Measurements from ENCODE around the gene OSBPL10.
"Not testable (repeated sequence)": the region's sequence is repeated elsewhere in the genome, so short reads cannot be mapped to it uniquely, and the experiment has no call there.

Gene OSBPL10

DNA sequence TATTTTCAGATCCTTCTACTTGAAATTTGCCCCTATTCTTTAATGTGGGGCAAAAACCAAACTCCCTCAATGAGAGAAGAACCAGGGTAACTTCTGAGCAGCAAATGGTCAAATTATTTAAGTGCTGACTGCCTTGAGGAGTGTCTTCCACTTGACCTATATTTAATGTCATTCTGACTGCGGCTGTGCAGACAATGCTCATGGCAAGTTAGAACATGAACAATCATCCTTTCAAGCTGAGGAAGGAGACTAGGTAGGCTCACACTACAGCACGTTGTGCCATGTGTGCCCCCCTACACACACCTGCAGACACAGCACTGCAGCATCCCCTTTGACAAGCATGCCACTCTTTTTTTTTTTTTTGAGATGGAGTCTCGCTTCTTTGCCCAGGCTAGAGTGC lies 98.2 kb downstream of the OSBPL10 start:
- no peak for DNase-seq

DNA sequence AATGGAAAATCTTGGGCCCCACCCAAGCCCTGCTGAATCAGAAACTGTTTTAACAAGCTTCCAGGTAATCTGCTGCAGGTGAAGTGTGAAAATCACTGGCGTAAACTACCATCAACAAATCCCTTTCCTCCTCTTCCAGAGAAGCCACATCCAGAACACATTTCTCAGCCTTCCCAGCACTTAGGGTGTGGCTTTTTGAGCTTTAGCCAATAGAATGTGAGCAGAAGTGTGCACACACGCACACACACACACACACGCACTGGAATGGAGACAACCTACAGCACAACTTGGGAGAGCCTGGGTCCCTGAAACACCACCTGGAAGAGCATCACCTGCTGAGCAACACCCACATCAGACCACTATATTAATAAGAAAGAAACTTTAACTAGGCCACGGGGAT lies 98.6 kb downstream of the OSBPL10 start:
- no peak for DNase-seq

DNA sequence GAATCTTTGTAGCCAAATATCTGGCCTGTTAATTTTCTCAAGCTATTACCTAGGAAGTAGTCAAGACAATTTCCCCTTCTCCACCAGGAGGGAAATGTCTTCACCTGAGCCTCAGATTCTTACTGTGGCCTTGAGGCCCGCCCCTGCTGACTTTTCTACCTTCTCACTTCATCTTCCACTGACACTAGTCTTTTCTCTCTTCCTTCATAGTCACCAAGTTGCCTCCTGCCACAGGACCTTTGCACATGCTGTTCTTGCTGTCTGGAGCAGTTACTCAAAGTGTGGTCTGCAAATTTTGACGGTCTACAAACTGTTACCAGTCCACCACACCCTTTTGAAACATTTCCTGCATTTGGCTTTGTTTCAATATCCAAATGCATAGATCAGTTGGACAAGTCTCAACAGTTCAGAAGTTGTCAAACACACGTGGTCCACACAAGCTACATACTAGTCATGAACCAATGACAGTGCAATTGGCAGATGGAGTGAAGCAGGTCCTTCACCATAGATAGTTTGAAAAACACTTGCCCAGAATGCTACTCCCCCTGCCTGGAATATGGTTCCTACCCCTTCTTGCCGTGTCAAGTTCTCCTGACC lies 100.5 kb downstream of the OSBPL10 start:
- DNase-seq: no peak

DNA sequence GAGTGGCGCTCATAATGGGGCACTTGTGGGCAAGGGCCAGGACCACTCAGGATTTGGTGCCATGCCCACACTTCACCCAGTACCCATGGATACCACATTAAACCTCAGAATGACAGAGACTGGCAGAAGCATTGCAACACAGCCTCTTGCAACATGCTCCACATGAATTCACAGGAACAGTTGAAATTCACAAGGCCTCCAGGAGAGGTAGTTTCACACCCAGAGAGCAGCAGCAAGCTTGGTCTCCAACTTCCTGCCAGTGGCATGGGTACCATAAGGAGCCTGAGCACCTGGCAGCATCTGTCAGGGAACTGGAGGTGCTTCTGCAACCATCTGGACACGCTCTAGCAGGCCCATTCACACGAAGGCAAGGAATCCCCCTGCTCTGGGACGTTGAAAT lies 101.0 kb downstream of the OSBPL10 start:
- no peak for DNase-seq

DNA sequence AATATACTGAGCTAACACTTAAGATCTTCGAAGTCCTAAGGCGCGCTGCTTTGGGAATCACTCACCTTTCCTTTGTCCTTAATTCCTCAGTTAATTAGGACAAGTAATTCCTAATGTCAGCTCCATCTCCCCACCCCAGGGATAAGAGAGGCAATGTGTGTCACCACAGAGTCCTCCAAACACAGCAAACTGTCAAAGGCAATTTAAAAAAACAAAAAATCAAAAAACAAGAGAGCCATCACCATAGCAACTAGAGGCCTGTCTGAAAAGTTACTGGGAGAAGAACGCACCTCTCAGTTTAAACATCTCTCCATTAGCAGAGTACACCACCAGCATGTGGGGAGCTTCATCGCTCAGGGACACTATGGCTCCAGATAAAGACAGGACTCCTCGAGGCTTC lies 101.7 kb downstream of the OSBPL10 start:
- no peak for DNase-seq

DNA sequence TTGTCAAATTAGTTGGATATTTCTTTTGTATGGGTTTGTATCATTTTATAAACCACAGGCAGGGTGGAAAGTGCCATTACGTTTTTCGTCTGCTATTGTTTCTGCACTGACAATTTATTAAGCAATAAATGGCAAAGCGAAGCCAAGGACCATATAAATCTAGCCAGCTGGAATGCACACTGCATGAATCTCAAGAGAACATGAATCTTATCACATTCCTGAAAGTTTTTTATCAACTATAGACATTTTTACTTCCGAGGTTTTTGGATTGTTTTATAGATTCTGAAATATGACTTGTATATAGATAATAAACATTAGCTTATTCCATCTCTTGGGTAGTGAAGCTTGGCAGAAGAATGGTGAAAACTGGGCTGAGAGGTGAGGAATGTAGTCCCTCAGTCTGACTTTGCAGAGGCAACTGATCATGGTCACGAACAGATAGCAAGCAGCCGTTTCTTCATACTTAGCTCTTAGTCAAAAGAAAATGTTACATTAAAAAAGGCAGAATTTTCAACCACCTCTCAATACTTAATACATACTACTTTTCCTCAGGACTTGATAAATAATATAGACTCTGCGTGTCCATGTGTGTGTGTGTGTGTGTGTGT lies 102.7 kb downstream of the OSBPL10 start:
- no peak for DNase-seq

DNA sequence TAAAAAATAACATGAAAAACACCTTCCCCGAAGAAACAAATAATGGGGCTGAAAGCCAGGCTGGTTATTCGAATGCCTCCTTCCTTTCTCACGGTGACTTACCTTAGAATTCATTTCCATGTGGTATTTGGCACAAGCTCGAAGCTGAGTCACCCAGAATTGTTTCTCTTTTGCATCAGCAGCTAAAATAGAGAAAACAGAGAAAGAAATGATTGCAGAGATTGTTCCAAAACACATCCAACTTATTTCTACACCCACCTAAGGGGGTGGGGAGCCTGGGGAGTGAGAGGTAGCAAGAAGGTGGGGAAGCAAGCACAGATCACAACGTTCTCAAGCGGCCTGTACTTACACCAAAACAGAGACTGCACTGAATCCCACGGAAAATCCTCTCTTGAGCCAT lies 104.7 kb downstream of the OSBPL10 start:
- DNase-seq: no peak

DNA sequence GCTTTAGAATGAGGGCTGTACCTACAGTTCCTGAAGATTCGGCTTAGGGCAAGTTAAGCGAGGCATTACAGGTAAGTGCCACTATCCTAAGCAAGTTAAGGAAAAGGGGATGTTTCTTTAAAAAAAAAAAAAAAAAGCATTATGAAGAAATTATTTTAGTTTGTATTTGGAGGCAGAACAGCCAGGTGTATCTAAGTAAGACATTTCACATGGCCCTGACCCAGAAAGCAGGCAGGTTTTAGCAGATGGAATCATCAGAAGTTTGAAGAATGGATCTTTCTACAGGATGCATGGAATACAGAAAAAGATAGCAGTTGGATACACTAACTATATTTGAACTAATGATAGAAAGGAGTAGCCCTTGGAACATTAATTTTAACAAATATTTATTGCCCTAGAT lies 105.6 kb downstream of the OSBPL10 start:
- DNase-seq: no peak

DNA sequence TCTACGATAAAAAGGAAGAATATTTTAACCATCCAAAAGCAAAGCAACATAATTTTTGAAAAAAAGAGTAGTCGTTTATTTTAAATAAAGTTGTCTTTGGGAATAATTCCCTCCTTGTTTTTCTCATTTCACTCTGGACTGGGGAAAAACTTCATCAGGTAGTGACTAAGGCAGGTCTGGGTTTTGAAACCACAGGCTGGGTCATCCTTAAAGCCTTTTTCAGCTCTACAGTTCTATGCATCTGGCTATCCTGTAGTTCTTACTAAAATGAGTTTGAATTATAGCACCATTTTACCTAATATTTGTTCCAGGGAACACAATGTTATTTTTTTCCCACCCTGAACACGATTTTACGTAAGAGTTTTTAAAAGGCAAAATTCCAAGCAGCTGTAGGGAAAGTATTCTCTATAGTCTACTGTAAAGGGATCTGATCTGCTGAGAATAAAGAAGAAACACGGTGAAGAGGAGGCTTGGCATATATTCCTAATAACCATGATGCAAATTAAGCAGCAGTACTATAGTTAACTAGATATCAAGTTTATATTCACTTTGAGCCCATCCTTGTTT lies 107.7 kb downstream of the OSBPL10 start:
- no peak for DNase-seq

DNA sequence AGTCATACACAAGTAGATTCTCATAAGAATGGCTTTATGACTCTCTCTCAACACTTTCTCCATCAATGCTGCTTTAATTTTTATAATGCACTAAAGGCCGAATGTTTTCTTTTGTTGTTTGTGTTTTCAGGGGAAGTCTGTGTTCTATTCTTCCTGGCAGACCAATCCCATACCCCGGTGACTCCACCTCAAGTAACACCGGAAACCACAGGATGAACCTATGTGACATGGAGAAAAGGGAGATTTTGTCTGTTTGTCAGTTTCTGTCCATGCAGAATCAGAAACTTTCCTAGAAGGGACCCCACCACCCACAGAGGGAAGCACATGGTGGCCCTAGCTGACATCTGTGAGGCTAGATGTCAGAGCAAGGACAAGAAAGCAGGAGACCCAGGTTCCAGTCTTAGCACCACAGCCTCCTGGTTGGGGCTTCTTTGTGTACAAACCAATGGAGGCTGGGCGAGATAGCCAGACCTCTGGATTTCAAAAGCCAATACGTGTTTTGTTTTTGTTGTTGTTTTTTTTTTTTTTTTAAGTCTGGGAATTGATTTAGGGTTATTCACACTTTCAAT lies 109.0 kb downstream of the OSBPL10 start:
- no peak for DNase-seq

DNA sequence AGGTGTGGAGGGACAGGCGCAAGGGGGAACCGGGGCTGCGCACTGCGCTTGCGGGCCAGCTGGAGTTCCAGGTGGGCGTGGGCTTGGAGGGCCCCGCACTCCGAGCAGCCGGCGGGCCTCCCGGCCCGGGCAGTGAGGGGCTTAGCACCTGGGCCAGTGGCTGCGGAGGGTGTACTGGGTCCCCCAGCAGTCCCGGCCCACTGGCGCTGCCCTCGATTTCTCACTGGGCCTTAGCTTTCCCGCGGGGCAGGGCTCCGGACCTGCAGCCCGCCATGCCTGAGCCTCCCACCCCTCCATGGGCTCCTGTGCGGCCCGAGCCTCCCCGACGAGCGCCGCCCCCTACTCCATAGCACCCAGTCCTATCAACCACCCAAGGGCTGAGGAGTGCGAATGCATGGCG lies 111.0 kb downstream of the OSBPL10 start:
- not testable (repeated sequence) for DNase-seq

DNA sequence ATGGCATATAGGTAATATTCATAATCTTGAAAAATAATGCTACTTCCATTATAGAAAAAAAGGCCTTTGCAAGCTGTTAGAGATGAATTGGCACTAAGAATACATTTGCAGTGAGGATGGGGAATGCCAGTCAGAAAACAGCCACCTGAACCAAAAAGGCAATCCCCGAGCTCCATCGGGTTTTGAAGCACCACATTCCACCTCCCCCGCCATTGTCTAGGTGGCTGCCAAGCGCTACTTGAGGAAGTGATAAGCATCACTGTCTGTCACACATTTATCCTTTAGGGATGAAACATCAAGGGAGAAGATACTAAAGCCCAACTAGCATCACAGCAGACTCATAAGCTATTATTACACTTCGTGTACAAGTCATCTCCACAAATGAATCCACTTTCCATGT lies 112.8 kb downstream of the OSBPL10 start:
- no peak for DNase-seq

DNA sequence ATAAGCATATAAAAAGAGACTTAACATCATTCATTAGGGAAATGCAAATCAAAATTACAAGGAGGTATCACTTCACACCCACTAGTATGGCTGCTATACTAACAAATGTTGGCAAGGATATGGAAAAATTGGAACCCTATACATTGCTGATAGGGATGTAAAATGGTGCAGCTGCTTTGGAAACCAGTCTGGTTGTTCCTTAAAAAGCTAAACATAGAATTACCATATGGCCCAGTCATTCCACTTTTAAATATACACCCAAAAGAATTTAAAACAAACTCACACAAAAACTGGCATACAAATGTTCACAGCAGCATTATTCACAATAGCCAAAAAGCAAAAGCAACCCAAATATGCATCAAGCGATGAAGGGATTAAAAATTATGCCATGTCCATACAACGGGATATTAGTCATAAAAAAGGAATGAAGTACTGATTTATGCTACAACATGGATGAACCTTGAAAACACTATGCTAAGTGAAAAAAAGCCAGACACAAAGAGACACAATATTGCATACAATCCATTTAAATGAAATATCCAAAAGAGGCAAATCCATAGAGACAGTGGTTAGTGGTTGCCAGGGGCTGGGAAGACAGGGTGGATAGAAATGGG lies 118.3 kb downstream of the OSBPL10 start:
- no peak for DNase-seq

DNA sequence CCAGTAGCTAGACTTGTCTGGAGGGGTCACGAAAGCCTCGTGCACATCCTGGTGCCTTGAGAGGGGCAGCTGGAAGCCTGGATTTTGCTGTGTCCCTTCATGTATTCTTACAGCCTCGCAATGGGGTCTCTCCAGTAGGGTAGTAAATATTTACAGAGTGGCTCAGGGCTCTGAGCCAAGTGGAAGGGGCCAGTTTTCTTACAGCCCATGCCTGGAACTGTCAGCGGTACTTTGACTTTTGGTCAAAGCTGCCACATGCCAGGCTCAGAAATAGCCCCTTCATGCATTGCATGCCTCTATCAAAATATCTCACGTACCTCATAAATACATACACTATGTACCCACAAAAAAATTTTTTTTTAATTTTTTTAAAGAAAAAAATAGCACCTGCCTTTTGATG lies 119.2 kb downstream of the OSBPL10 start:
- no peak for DNase-seq

DNA sequence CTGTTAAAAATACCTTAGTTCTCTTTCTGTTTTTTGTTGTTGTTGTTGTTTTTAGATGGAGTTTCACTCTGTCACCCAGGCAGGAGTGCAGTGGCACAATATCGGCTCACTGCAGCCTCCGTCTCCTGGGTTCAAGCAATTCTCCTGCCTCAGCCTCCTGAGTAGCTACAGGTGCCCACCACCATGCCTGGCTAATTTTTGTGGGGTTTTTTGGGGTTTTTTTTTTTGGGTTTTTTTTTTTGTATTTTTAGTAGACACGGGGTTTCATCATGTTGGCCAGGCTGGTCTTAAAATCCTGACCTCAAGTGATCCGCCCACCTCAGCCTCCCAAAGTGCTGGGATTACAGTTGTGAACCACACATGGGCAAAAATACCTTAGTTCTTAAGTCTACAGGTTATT lies 120.4 kb downstream of the OSBPL10 start:
- DNase-seq: not testable (repeated sequence)

DNA sequence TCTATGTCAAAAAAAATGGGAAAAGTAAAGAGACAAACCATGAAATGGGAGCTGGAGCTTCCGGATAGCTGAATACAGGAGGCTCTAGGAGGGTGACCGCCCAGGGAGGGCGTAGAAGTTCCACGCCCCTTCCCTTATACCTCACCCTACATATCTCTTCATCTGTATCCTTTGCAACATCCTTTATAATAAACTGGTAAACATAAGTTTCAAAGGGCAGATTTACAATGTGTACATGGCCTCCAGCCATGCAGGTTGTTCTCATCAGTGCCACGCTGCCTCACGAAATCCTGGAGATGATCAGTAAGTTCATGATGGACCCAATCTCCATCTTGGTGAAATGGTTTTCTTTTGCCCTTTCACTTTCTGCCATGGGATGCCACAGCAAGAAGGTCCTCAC lies 121.8 kb downstream of the OSBPL10 start:
- DNase-seq: no peak

DNA sequence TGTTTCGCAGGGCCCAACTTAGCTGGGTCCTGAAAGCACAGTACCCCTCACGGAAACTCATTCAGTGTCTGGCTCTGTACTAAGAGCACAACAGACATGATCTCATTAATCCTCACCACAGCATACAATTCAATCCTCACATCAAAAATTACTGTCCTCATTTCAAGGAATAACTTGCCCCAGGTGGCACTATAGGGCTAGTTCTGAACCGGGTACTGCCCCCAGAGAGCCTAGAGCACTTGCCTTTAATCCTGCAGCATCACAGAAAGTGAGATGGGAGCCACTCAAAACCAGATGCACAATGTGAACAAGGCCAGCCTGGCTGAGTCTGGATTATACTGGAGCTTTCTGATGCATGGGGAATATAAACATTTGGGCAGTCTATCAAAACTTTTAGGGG lies 122.6 kb downstream of the OSBPL10 start:
- no peak for DNase-seq

DNA sequence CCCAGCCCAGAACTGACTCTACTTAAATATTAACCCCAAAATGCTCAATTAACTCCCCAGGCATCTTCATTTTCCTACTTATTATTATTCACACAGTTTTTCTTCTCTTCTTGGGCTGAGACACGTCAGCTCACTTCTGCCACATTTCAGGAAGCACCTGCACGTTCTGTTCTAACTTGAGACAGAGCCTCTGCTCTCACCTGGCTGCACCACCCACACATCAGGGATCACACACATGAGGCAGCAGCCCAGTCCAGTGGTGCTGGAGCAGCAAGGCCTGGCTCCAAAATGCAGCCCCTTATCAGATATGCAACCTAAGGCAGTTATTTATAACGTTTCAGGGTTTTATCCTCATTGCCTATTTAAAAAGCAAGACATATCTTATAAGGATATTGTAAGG lies 127.5 kb downstream of the OSBPL10 start:
- no peak for DNase-seq

DNA sequence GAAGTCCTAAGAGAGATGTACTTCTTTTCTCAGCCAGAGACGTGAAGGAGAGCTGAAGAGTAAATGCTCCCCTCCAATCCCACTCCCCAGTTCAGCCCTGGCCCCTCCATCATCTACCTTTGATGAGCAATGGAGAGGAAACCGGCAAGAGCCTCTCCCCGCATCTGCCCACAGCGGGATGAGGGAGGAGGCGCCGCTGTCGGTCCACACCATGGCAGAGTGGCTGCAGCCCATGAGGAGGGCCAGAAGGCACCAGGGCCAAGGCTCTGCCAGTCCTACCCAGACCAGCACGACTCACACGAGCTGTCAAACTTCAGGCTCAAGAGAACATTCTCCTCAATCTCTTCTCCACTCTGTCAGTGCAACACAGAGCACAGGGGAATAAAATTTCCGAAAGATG lies 129.8 kb downstream of the OSBPL10 start:
- DNase-seq: no peak

DNA sequence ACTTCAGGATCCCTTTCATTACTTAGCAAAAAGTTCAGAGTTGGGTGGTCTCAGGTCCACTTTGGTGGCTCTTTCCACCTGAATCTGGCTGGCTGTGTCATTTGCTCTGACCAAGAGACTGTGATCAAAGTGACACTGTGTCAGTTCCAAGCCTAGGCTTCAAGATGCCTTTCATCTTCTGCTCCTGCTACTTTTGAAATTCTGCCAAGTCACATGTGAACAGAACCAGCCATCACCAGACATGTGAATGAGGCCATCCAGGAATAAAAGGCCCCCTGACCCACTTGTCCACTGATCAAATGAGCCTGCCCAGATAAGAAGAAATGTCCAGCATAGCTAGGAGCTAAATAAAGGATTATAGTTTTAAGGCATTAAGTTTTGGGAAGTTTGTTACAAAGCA lies 132.2 kb downstream of the OSBPL10 start:
- DNase-seq: no peak

DNA sequence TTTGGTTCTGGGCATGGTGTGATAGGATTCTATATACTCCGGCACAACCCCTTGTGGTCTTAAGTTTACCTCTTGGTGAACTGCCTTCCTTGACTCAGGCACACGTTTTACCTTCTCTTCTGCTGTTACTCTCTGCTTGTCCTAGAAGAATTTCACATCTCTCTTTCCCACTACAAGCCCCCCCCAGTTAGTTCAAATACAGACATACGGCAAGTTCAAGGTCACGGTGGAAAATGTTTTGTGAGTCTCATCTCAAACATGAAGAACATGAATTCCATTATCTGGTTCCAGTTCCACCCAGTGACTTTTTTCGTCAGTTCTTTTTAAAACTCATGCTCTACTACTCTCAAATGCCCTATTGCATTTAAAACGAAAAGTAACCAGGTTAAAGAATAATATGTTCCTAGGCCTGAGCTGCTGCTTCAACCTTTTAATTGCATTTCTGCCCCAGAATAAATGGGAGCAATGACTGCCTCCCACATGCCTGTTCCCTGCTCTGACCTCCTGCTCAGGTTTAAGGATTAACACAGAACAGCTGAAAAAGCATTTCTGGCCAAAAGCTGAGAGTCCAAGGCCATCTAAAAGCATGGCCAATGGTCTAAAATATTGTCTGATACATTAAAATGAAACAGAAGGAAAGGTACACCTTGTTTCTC lies 132.8 kb downstream of the OSBPL10 start:
- DNase-seq: no peak

DNA sequence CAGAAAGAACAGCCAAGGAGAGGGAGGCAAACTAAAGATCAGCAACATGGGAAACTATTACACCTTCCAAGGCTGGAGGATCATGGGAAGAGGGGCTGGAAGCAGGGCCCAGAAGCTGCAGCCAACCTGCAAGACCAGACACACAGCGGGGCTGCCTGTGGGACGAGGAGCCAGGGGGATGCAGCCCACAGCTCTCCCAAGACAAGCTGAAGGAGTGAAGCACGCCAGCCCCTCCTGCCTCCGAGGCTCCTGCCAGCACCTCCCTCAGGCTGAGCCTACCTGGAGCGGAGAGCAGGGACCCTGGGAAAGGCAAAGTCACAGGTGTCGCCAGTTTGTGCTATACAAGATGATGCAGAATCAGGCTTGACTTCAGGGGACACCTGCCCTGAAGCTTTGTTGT lies 133.3 kb downstream of the OSBPL10 start:
- no peak for DNase-seq

DNA sequence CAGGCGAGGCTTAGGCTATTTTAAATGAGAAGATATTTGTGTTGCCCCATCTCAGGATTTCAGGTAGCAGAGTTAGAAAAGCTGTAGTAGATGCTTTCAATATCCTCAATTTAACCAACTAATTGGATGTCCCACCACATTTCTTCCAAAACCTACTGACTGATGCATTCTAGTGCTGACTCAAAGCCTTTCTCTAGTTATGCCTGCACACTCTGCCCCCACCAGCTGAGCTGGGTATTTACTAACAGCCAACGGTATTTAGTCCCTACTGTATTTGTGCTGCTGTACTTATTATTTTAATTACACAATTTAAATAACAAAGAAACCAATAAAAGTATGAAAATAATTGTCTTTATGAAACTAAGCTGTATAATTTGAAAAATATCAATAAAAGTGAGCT lies 139.5 kb downstream of the OSBPL10 start:
- no peak for DNase-seq

DNA sequence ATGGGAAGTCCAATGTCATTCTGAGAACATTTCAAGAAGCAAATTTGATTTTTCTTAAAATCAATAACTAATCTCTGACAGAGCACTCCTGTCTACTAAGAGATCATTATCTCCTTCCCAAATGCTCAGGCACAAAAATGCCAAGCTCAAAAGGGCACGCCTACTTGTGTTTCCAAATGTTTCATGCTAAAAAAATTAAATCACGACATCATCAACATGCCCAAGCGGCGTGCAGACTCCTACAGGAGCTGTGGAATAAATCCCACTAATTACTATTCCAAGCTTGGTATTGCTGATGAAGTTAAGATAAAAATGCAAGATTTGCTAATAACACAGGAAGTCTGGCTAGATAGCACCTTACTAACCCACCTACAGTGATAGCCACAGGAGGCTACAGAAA lies 140.8 kb downstream of the OSBPL10 start:
- no peak for DNase-seq
